Esophagus squamous epithelium (tissue), 4 donors: Measurements from ENCODE around the gene CAGE1.

Experiments used
- CTCF ChIP-seq, 6 experiments: fragments of 450-650 bp in 4 of 6; fragments of 200-600 bp in 2 of 6; sonication (generic) in 2 of 6; IDR thresholded peaks; one replicate each; pipeline ENCODE4 v1.5.1; 2016 to 2019; ENCODE audit warnings: antibody characterized with exemption in 6 of 6, mild to moderate bottlenecking in 4 of 6, moderate library complexity in 4 of 6
- POLR2A ChIP-seq, 4 donors: fragments of 450-650 bp; IDR thresholded peaks; one replicate each; pipeline ENCODE4 v1.6.1; 2017; ENCODE audit warnings: antibody characterized with exemption in 4 of 4, mild to moderate bottlenecking in 4 of 4, moderate library complexity in 3 of 4

GRCh38 chr6:7439228-7439627 is 49.7 kb upstream of the CAGE1 start:
- TF ChIP-seq POLR2A (IDR thresholded peaks at IDR 0.05) (no peak), CTCF (IDR thresholded peaks at IDR 0.05) (no peak)
